ENCODE data around the gene GLIPR1.
A peak's percentile ranks its signal among the peaks of the same experiment; 100 is the strongest.

GLIPR1 gene

DNA sequence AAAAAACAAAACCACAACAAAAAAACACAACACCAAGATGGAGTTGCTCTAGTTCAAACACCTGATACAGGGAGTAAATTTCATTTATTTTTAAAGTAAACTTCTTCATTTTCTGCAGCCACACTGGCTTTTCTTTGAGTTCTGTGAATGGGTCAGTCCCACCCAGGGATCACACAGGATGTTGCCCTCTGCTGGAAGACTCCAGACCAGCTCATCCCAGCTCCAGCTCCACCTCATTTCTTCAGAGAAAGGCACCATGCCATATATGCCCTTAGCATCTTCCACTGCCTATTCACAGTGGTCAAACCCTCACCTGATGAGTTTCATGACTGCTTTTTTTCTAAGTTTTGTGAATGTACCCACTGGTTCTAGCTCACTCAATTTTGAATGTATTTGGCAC lies 8.0 kb downstream of the GLIPR1 start:
- TF ChIP-seq EZH2 (IDR thresholded peaks at IDR 0.05; ENCODE audit: borderline replicate concordance, low read depth, low read length, severe bottlenecking) = no peak
- TF ChIP-seq CTCF (IDR thresholded peaks at IDR 0.05; ENCODE audit: borderline replicate concordance, extremely low read depth, low read length, poor library complexity, severe bottlenecking) = peak; percentile 58
- DNase-seq (peak; percentile 39), ATAC-seq (ENCODE audit: insufficient read depth, low read depth) (peak; percentile 61)
- Histone ChIP-seq H3K4me2 (ENCODE audit: insufficient read depth, low read length) (no peak overlapping the region), H3K79me2 (ENCODE audit: insufficient read depth, low read length) (peaks cover 19% of the 10 kb centered on the region), H3K27me3 (ENCODE audit: insufficient read depth, low read length, poor library complexity) (no peaks in the 10 kb centered on the region), H3K36me3 (ENCODE audit: insufficient read depth, low read length) (peaks cover 36% of the 10 kb centered on the region), H3K9me3 (ENCODE audit: insufficient read depth, low read length, severe bottlenecking) (no peaks in the 10 kb centered on the region), H3K9ac (ENCODE audit: low read depth, low read length) (no peak overlapping the region), H4K20me1 (ENCODE audit: insufficient read depth, low read length) (no peaks in the 10 kb centered on the region), H3K4me1 (ENCODE audit: insufficient read depth, low read length) (peaks cover 24% of the 10 kb centered on the region), H2AFZ (ENCODE audit: low read depth, low read length) (no peak overlapping the region), H3K4me3 (ENCODE audit: low read depth in 1 of 2, low read length in 2 of 2) (no peak overlapping the region), H3K27ac (ENCODE audit: low read length) (no peak overlapping the region)

DNA sequence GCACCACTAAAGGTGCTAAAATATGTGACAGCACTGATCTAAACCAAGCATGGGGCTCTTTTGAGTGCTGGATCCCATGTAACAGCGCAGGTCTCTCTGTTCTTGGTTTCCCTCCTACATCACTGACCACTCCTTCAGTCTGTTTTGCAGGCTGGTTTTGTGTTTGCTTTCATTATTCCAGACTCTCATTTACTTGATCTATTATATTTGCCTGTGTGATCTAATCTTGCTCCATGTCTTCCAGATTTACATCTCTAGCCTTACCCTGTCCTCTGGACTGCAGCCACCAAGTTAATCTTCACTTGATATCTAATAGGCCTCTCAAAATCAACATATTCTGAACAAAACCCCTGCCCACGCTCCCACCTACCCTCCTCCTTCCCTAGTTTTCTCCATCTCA lies 8.6 kb downstream of the GLIPR1 start:
- Histone ChIP-seq H3K9ac (ENCODE audit: low read depth, low read length) (no peak overlapping the region), H3K36me3 (ENCODE audit: insufficient read depth, low read length) (peaks cover 43% of the 10 kb centered on the region)

DNA sequence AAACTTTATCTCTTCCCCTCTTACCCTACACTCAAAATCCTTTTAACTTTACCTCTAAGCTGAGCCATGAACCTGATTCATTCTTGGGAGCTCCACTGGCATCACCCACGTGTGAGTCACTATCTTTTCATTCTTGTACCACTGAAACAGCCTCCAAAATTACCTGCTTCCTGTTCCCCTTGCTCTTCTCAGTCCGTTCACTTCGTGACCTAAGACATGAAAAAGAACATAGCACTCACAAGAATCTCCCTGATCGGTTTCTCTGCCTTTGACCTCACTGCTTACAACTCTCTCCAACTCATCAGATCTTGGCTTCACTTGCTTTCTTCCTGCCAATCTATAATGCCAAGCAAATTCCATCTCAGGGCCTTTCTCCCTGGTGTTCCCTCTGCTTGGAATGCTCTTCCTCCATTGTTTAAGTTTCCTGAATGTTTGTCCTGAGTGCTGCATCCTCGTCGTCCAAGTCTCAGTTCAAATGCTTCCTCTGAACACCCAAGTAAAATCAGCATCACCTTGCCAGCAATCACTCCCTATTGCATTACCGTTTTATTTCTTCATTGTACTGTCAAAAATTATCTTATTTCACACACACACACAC lies 9.2 kb downstream of the GLIPR1 start:
- DNase-seq = no peak
- H3K79me2 ChIP-seq (ENCODE audit: insufficient read depth, low read length) = peaks cover 14% of the 10 kb centered on the region
- peaks cover 15% of the 10 kb centered on the region for H3K4me1 ChIP-seq (ENCODE audit: insufficient read depth, low read length)
- TF ChIP-seq CTCF (IDR thresholded peaks at IDR 0.05; ENCODE audit: borderline replicate concordance, extremely low read depth, low read length, poor library complexity, severe bottlenecking) = no peak
- no peak for TF ChIP-seq EZH2 (IDR thresholded peaks at IDR 0.05; ENCODE audit: borderline replicate concordance, low read depth, low read length, severe bottlenecking)
- no peak overlapping the region for H3K9ac ChIP-seq (ENCODE audit: low read depth, low read length)
- ATAC-seq (ENCODE audit: insufficient read depth, low read depth) = 0 out of 3 replicates have a peak, but pooled peaks have one; percentile 6
- no peaks in the 10 kb centered on the region for H3K9me3 ChIP-seq (ENCODE audit: insufficient read depth, low read length, severe bottlenecking)
- no peak overlapping the region for H3K4me3 ChIP-seq (ENCODE audit: low read depth in 1 of 2, low read length in 2 of 2)
- H2AFZ ChIP-seq (ENCODE audit: low read depth, low read length) = no peak overlapping the region
- peak overlapping the region; percentile 37; the same call in 1 of the 2 replicates for H3K27ac ChIP-seq (ENCODE audit: low read length)
- H3K27me3 ChIP-seq (ENCODE audit: insufficient read depth, low read length, poor library complexity) = no peaks in the 10 kb centered on the region
- H4K20me1 ChIP-seq (ENCODE audit: insufficient read depth, low read length) = no peaks in the 10 kb centered on the region
- H3K36me3 ChIP-seq (ENCODE audit: insufficient read depth, low read length) = peaks cover 46% of the 10 kb centered on the region
- H3K4me2 ChIP-seq (ENCODE audit: insufficient read depth, low read length) = no peak overlapping the region

More for the DNA sequence above, 8.6 kb downstream of the GLIPR1 start:
- Histone ChIP-seq H2AFZ (ENCODE audit: low read depth, low read length) (no peak overlapping the region), H3K4me1 (ENCODE audit: insufficient read depth, low read length) (peaks cover 18% of the 10 kb centered on the region), H4K20me1 (ENCODE audit: insufficient read depth, low read length) (no peaks in the 10 kb centered on the region), H3K4me2 (ENCODE audit: insufficient read depth, low read length) (no peak overlapping the region), H3K9me3 (ENCODE audit: insufficient read depth, low read length, severe bottlenecking) (no peaks in the 10 kb centered on the region), H3K79me2 (ENCODE audit: insufficient read depth, low read length) (peaks cover 14% of the 10 kb centered on the region), H3K27ac (ENCODE audit: low read length) (peak overlapping the region; percentile 37; the same call in 1 of the 2 replicates), H3K4me3 (ENCODE audit: low read depth in 1 of 2, low read length in 2 of 2) (no peak overlapping the region), H3K27me3 (ENCODE audit: insufficient read depth, low read length, poor library complexity) (no peaks in the 10 kb centered on the region)
- ATAC-seq (ENCODE audit: insufficient read depth, low read depth) (no peak), DNase-seq (no peak)
- TF ChIP-seq EZH2 (IDR thresholded peaks at IDR 0.05; ENCODE audit: borderline replicate concordance, low read depth, low read length, severe bottlenecking) = no peak
- TF ChIP-seq CTCF (IDR thresholded peaks at IDR 0.05; ENCODE audit: borderline replicate concordance, extremely low read depth, low read length, poor library complexity, severe bottlenecking) = no peak
